Fibroblast of the aortic adventitia (primary cell): ENCODE measurements around the gene ZNF609. TPM values are rescaled to one million over a fixed set of nuclear protein-coding genes. Genes with fewer than 3 reads are reported as not detected.
A peak's percentile ranks its signal among the peaks of the same experiment; 100 is the strongest.

Source experiments
- DNase-seq: peaks from one replicate; pipeline ENCODE4 v3.0.0-alpha.2; 2010; ENCODE audit warnings: low read depth
- H3K4me3 ChIP-seq: 2 replicates; pipeline ENCODE4 v1.5.1; 2011; ENCODE audit warnings: low read depth, mild to moderate bottlenecking, control low read depth, low read length, moderate library complexity
- total RNA-seq: library from RNA; depleted of rRNA; stranded (reverse); fragments of >200 nt; gene quantifications from 2 replicates; pipeline ENCODE4 v1.2.3, GENCODE V29; 2012; ENCODE audit warnings: low replicate concordance
- TF ChIP-seq, protein P1 (sequence below): IDR thresholded peaks from 2 replicates; pipeline ENCODE4 v1.5.1; 2011; ENCODE audit warnings: mild to moderate bottlenecking, low read length, control low read depth, inconsistent platforms; ENCODE audit not compliant: insufficient read depth

Gene ZNF609
- total RNA-seq, 1 donor, result 19.3 TPM

DNA sequence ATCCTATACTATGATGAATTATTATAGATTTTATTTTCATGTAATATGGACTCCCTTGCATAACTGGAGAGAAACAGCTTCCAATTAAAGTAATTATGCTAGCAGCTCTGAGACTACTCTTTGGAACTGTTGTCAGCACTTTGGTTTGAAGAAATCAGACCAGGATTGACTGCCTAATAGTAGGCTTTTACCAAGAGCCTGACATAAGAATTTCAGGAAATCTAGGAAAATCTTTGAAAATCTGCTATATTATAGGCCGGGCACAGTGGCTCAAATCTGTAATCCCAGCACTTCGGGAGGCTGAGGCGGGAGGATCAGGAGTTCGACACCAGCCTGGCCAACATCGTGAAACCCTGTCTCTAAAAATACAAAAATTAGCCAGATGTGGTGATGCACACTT lies 62.9 kb downstream of the ZNF609 start:
- TF ChIP-seq, protein P1, sequence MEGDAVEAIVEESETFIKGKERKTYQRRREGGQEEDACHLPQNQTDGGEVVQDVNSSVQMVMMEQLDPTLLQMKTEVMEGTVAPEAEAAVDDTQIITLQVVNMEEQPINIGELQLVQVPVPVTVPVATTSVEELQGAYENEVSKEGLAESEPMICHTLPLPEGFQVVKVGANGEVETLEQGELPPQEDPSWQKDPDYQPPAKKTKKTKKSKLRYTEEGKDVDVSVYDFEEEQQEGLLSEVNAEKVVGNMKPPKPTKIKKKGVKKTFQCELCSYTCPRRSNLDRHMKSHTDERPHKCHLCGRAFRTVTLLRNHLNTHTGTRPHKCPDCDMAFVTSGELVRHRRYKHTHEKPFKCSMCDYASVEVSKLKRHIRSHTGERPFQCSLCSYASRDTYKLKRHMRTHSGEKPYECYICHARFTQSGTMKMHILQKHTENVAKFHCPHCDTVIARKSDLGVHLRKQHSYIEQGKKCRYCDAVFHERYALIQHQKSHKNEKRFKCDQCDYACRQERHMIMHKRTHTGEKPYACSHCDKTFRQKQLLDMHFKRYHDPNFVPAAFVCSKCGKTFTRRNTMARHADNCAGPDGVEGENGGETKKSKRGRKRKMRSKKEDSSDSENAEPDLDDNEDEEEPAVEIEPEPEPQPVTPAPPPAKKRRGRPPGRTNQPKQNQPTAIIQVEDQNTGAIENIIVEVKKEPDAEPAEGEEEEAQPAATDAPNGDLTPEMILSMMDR, result no peak
- H3K4me3 ChIP-seq, result no peak overlapping the region
- DNase-seq, result no peak

DNA sequence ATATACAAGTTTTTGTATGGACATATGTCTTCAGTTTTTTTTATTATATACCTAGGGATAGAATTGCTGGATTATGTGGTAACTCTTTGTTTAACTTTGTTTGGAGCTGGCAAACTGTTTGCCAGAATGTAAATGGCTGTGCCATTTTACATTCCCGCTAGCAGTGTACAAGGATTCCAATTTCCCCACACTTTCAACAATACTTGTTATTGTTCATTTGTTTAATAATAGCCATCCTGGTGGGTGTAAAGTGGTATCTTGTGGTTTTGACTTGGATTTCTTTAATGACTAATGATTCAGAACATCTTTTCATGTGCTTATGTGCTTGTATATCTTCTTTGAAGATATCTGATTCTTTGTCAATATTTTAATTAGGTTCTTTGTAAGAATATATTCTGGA lies 64.4 kb downstream of the ZNF609 start:
- TF ChIP-seq, protein P1, result no peak
- DNase-seq, result no peak
- no peak overlapping the region for H3K4me3 ChIP-seq

DNA sequence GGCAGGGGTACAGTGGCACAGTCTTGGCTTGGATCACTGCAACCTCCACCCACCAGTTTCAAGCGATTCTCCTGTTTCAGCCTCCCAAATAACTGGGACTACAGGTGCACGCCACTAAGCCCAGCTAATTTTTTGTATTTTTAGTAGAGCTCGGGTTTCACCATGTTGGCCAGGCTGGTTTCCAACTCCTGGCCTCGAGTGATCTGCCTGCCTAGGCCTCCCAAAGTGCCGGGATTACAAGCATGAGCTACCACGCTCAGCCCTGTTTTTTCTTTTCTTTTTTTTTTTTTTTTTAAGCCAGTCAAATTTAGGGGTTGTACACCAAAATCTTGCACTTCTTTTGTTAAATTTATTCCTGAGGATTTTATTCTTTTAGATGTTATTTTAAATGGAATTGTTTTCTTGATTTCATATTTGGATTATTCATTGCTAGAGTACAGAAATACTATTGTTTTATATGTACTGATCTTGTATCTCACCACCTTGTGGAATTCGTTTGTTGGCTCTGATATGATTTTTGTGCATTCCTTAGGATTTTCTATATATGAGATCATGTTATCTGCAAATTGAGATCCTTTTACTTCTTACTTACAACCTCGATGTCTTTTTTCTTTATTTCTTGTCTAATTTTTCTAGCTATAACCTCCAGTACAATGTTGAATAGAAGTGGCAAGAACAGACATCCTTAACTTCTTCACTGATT lies 65.6 kb downstream of the ZNF609 start:
- TF ChIP-seq, protein P1, result no peak
- no peak overlapping the region for H3K4me3 ChIP-seq
- DNase-seq, result peak; percentile 62

DNA sequence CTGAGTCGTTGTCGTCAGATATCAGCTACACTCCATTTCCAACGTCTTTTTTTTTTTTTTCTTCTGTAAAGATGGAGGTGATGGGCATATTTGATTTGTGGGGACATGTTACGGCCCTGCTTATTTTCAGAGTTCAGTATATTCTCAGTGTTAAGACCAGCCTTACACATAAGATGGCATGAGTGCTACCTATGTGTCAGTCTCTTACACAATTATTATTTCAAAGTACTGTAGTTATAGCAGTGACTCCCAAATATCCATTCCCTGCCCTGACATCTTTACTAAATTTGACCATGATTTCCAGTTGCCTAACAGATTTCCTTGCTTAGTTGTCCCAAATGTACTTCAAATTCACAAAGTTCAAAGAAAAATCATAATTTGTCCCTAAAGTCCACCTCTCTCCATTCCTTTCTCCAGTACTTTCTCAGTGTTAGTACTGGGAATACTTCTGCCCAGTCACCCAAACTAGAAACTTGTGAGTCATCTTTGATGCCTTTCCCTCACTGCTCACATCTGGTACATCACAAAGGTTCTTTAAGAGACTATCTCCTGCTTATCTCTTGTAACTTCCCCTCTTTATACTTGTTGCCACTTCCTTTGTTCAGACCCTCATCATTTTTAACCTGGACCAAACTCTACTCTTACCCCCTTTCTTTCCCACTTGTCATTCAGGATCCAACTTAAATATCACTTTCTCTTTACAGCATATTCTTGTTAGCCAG lies 67.0 kb downstream of the ZNF609 start:
- DNase-seq, result peak; percentile 70
- TF ChIP-seq, protein P1, result no peak
- H3K4me3 ChIP-seq, result no peak overlapping the region

DNA sequence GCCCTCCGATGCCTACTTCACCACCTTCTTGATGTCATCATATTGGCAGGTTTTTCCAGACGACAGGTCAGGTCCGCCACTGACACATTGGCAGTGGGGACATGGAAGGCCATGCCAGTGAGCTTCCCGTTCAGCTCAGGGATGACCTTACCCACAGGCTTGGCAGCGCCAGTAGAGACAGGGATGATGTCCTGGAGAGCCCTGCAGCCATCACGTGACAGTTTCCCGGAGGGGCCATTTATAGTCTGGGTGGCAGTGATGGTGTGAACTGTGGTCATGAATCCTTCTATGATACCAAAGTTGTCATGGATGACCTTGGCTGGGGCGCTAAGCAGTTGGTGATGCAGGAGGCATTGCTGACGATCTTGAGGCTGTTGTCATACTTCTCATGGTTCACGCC lies 68.5 kb downstream of the ZNF609 start:
- DNase-seq, result no peak
- TF ChIP-seq, protein P1, result no peak

DNA sequence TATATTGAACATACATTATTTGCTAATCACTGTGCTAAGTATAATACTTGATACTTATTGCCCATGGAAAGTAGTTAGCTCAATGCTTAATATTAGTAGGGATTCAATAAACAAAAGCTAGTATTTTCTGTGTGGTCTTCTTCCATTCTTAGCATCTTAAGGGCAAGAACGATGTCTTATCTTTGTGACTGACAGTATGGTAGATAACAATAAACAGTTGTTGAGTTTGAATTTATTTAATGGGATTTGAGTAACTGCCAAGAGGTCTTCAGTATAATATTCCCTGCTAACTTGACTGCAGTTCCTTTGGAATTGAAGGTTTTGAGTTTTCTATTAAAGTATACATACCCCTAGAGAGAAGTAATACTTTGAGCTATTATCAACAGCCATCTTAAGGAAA lies 70.1 kb downstream of the ZNF609 start:
- TF ChIP-seq, protein P1, result no peak
- no peak for DNase-seq
- no peak overlapping the region for H3K4me3 ChIP-seq

More for the DNA sequence above, 68.5 kb downstream of the ZNF609 start:
- H3K4me3 ChIP-seq, result no peak overlapping the region
